A673 (cell line): ENCODE results near the gene ATP2C1.

Source experiments
- EZH2 ChIP-seq: fragments of 200-600 bp; sonication (generic); IDR thresholded peaks from 2 replicates; pipeline ENCODE4 v1.6.1; 2017; ENCODE audit warnings: borderline replicate concordance, low read depth, mild to moderate bottlenecking, mixed read lengths, antibody characterized with exemption, low read length; ENCODE audit not compliant: poor library complexity, severe bottlenecking
- TF ChIP-seq, protein P1 (sequence below): fragments of 300-800, 200-600 bp; sonication (generic); conservative IDR thresholded peaks from 2 replicates; pipeline ENCODE4 v1.5.1; 2017; ENCODE audit warnings: low read depth, mild to moderate bottlenecking, antibody characterized with exemption, low read length, moderate library complexity, mixed read lengths

DNA sequence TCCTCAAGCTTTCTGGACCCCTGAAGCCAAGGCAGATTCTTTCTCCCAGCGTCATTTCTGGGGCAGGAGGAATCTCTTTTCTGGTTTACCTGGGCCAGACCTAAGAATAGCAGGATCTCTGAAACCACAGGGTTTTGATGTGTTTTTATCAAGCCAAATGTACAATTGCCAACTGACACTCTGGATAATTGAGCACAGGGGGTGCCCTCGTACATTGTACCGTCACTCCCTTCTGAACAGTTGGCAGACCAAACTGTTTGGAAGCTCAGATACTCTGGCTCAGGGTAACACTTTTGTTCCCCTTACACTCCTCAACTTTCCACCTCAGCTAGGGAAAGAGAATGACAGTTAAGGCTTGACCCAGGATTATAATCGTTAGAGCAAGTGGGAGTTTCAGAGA lies 82.8 kb downstream of the ATP2C1 start:
- TF ChIP-seq, protein P1, sequence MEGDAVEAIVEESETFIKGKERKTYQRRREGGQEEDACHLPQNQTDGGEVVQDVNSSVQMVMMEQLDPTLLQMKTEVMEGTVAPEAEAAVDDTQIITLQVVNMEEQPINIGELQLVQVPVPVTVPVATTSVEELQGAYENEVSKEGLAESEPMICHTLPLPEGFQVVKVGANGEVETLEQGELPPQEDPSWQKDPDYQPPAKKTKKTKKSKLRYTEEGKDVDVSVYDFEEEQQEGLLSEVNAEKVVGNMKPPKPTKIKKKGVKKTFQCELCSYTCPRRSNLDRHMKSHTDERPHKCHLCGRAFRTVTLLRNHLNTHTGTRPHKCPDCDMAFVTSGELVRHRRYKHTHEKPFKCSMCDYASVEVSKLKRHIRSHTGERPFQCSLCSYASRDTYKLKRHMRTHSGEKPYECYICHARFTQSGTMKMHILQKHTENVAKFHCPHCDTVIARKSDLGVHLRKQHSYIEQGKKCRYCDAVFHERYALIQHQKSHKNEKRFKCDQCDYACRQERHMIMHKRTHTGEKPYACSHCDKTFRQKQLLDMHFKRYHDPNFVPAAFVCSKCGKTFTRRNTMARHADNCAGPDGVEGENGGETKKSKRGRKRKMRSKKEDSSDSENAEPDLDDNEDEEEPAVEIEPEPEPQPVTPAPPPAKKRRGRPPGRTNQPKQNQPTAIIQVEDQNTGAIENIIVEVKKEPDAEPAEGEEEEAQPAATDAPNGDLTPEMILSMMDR: no peak
- no peak for TF ChIP-seq EZH2
